Measurements from ENCODE around the gene SLC30A3. TPM values are rescaled to one million over a fixed set of nuclear protein-coding genes. Genes with fewer than 3 reads are reported as not detected.

SLC30A3 gene
- total RNA-seq, 6 donors from 2014 or later = 0.20 to 2.3 (median 1.2) TPM

GRCh38 chr2:27211943-27212625 is 50.8 kb downstream of the SLC30A3 start, which contains the start of the genes ATRAID and SLC5A6:
Gene ATRAID (plus strand): TSS chr2:27212041. CDS start chr2:27212369, 328 bp downstream.
Gene SLC5A6 (minus strand): TSS chr2:27212268. CDS start chr2:27207650, 4,618 bp downstream.
- H3K9me3 ChIP-seq = no peaks in the 10 kb centered on the region
- WGBS, 2 donors = 0 to 1% methylated on average over 4 to 29 of the region's 73 CpGs
- no peaks in the 10 kb centered on the region for H3K27me3 ChIP-seq
- peak within 1 kb of the TSS; percentile 95 to 100 (median 98) for H3K27ac ChIP-seq
- peaks cover 0 to 26% (median 15%) of the 10 kb centered on the region in 4 donors for H3K36me3 ChIP-seq
- H3K4me1 ChIP-seq = peaks cover 12 to 25% (median 20%) of the 10 kb centered on the region in 4 donors
- H3K4me3 ChIP-seq = peak within 1 kb of the TSS; percentile 68 to 89 (median 84)
- DNase-seq (peak; percentile 88 to 99), ATAC-seq (ENCODE audit: low FRiP score in 2 of 2) (peak; percentile 97 to 99)
- TF ChIP-seq POLR2AphosphoS5 (IDR thresholded peaks at IDR 0.05) (peak; percentile 86 to 89), CTCF (IDR thresholded peaks at IDR 0.05) (peak in 1 of 6 experiments; percentile 26), POLR2A (IDR thresholded peaks at IDR 0.05) (peak; percentile 53 to 97 (median 96)), EP300 (IDR thresholded peaks at IDR 0.05) (no peak)

- no peak for TF ChIP-seq EP300 (IDR thresholded peaks at IDR 0.05)
- TF ChIP-seq POLR2AphosphoS5 (IDR thresholded peaks at IDR 0.05) = no peak
- no peak for TF ChIP-seq POLR2A (IDR thresholded peaks at IDR 0.05)
- TF ChIP-seq CTCF (IDR thresholded peaks at IDR 0.05) = no peak
Observed at GRCh38 chr2:27211241-27211942, 51.5 kb downstream of the SLC30A3 start.

GRCh38 chr2:27209621-27210401 is 53.0 kb downstream of the SLC30A3 start:
- Histone ChIP-seq H3K27ac (no peak overlapping the region), H3K4me3 (no peak overlapping the region), H3K27me3 (no peaks in the 10 kb centered on the region), H3K36me3 (peaks cover 0 to 40% (median 36%) of the 10 kb centered on the region in 4 donors), H3K4me1 (peaks cover 12 to 20% (median 14%) of the 10 kb centered on the region in 4 donors), H3K9me3 (no peaks in the 10 kb centered on the region)
- 81 to 85% methylated on average over 6 of the region's 6 CpGs for WGBS, 2 donors
- DNase-seq (no peak), ATAC-seq (ENCODE audit: low FRiP score in 2 of 2) (no peak)
- TF ChIP-seq POLR2AphosphoS5 (IDR thresholded peaks at IDR 0.05) = no peak
- no peak for TF ChIP-seq POLR2A (IDR thresholded peaks at IDR 0.05)
- TF ChIP-seq CTCF (IDR thresholded peaks at IDR 0.05) = no peak
- TF ChIP-seq EP300 (IDR thresholded peaks at IDR 0.05) = no peak

More at GRCh38 chr2:27211241-27211942, 51.5 kb downstream of the SLC30A3 start:
- no peak for ATAC-seq (ENCODE audit: low FRiP score in 2 of 2)
- WGBS, 2 donors = 4% methylated on average over 25 to 30 of the region's 48 CpGs
- no peaks in the 10 kb centered on the region for H3K27me3 ChIP-seq
- H3K36me3 ChIP-seq = peaks cover 0 to 33% (median 22%) of the 10 kb centered on the region in 4 donors
- H3K27ac ChIP-seq = peak overlapping the region; percentile 95 to 100 (median 98)
- no peaks in the 10 kb centered on the region for H3K9me3 ChIP-seq
- peaks cover 12 to 20% (median 14%) of the 10 kb centered on the region in 4 donors for H3K4me1 ChIP-seq
- H3K4me3 ChIP-seq = peak overlapping the region; percentile 68 to 89 (median 84)
- DNase-seq = no peak

GRCh38 chr2:27208486-27209050 is 54.3 kb downstream of the SLC30A3 start:
- TF ChIP-seq POLR2AphosphoS5 (IDR thresholded peaks at IDR 0.05) = no peak
- H3K4me3 ChIP-seq = no peak overlapping the region
- no peaks in the 10 kb centered on the region for H3K27me3 ChIP-seq
- H3K27ac ChIP-seq = no peak overlapping the region
- 87 to 99% methylated on average over 4 of the region's 4 CpGs for WGBS, 2 donors
- DNase-seq = no peak
- peaks cover 0 to 51% (median 47%) of the 10 kb centered on the region in 4 donors for H3K36me3 ChIP-seq
- H3K4me1 ChIP-seq = peaks cover 8 to 17% (median 12%) of the 10 kb centered on the region in 4 donors
- no peak for ATAC-seq (ENCODE audit: low FRiP score in 2 of 2)
- no peaks in the 10 kb centered on the region for H3K9me3 ChIP-seq
